Ammon's horn (tissue), 1 donor: ENCODE results near the gene LCAT.
A peak's percentile ranks its signal among the peaks of the same experiment; 100 is the strongest.

Experiments
- DNase-seq: peaks from one replicate; pipeline ENCODE4 v3.0.0-alpha.2; 2016; ENCODE audit warnings: low spot score

The LCAT gene

DNA sequence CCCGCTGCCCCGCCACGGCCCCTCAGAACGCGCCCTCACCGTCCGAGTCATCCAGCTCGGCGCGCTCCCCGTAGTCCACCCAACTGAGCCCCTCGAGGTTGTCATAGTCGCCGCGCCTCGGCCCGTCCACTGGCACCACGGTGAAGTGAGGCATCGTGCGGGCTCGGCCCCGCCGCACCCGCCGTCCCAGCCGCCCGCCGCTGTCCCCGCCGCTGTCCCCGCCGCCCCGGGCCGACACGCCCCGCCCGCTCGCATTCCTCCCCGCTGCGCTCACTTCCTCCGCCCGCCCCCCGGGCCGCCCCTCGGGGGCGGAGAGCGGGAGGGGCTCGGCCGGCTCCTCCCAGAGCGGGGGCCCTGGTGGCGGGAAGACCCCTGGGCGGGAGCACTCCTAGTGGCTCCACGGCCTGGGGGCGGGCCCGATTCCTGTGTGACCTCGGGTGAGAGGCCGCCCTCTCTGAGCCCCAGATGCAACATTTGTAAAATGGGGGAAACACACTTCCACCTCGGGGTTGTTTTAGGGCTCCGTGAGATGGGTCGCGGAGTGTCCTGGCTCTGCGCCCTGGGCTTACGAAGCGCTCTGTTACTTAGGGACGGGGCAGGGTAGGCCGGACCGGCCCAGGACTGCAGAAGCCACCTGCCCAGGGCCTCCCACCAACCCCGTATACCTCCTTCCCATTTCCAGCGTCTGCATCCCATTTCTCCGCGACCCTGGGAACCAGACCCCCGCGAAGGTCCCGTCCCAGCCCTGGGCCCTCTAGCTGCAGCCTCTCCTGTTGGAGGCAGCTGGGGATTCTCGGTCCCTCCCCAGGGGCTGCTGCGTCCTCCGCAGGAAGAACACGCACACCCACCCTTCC, 24.7 kb upstream of the LCAT start, which contains the start of gene SLC12A4:
Gene SLC12A4 (minus strand): TSS at position 238 of the 854 bp plus-strand sequence. CDS start 84 bp downstream, at position 154.
- peak; percentile 58 for DNase-seq

DNA sequence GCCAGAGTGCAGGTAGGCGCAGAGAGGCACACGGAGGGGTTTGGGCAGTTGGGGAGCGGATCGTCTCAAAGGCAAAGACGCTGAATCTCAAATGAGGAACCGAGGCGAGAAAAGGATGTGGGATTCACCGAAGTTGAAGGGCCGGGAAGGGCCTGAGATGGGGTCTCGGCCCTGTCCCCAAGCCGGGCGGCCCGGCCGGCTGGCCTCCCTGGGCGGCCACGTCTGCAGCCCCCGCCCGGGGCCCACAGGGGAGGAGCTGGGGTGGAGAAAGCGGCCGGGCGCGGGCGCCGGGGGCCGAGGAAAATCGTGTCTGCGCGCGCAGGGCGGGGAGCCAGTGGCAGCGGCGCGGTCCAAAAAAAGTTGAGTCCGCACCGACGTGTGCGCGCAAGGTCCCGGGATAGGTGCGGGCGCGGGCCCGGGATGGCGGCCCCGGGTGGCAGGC, 24.1 kb upstream of the LCAT start:
- no peak for DNase-seq

DNA sequence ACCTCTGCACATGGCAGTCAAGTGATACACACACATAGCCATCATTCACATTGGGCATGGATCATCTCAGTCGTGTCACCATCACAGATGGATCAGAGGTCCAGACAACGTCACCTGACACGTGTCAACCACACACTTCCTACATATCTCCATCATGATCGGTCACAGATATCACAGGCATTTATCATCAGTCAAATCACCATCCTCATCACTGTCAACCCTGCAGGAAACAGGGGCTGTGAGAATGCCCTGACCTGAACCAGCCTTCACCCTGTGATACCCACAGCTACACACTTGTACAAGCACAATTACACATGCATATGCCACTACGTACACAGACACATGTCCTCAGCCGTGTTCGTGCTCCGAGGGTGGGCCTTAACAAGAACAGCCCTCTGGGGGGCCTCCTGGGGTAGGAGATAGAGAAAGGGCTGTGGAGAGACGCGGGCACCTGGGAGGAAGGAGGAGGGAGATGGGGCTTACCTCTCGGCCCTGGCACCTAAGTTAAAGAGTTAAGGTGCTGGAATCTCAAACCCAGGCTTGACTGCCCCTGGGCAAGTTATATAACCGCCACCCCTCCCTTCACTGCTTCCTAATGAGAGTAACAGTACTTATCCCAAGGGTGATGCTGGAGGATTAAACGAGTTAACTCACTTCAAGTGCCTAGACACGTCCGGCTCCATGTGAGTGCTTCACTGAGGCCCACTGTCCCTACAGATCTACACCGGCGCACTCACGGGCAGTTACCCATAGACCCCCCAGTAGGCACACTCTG, 23.4 kb upstream of the LCAT start:
- DNase-seq = no peak

DNA sequence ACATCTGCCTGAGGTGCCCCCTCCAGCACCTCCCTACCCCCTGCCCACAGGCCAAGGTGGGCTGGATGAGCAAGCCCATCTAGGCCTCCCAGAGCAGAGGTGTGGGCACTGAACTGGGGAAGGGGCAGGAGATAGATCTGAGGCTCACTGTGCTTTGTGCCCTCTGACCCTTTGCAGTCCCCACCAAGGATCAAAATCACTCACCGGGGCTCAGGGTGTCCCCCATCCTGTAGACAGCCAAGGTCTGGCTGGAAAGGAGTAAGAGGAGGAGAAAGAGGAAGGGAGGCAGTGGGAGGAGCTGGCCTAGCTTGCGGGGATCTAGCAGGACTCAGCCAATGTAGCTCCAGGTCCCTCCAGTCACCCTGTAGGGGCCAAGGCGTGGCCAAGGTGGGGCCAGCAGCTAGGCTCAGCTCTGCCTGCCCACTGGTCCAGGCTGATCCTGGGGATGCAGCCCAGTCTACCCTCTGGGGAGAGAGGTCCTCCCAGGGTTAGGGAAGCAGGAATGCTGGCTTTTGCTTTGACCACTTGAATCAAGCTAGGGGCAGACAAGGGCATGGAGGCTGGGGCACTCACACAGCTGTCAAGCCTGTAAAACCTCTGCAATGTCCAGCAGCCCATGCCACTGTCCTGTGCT, 22.7 kb upstream of the LCAT start:
- no peak for DNase-seq

DNA sequence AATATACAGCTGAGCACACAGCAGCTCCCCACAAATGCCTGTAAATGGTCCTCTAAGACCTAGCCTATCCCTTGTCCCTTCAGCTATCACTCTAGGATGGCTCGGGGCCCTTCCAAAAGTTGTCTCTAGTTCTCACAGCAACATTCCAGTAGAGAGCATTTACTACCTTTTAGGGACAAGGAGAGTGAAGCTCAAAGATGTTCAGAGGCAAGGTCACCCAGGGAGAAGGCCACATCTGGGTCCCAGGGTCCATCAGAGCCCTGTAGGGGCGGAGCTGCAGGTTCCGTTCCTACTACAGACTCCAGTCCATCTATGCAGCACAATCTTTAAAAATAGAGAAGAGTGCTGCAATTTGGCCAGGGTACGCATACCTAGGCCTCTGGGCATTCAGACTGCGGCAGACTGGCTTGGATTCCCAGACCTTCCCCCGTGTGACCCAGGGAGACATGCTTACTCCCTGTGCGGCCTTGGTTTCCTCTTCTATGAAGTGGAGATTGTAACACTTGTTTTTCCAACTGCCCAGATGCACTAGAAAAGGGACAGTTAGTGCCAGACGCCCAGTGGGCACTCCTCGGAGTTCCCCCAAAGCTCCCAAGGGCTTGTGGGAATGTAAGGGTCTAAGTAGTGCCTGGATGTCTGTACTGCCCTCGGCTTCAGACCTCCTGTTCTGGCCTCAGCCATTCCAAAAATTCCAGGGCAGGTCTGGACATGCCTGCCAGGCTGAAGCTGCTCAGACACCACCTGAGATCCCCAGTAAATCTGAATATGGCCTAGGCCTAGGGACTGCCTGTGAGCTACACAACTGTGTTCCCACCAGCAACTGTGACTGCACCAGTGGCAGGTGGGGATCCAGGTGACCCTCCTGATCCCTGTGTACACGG, 22.0 kb upstream of the LCAT start:
- no peak for DNase-seq

DNA sequence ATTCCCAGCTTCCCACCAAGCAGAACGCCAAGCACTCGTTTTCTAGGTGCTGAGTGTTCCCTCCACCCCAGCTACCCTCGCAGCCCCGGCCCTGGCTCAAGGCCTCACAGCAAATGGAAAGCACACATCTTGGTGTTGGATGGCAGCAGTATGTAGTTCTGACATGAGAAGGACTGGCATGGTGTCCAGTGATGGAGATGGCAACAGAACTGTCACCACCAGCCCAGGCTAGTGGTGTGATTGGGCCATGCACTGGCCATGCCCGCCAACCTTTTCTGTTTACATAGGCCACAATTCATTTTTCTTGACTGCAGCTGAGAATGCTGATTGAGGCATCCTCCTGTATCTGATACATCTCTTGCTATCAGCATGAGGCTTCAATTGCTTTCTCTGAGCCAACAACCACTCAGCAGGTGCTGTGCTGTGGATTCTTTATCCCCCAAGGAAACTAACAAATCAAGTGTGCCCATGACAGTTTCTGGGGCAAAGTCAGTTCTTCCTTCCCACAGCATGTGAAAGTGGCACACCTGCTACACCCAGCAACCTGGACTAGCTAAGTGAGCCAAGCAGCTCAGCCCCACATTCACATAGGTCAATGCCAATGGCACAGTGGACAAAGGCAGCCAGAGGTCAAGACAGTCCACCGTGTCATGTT, 20.7 kb upstream of the LCAT start:
- DNase-seq = no peak

DNA sequence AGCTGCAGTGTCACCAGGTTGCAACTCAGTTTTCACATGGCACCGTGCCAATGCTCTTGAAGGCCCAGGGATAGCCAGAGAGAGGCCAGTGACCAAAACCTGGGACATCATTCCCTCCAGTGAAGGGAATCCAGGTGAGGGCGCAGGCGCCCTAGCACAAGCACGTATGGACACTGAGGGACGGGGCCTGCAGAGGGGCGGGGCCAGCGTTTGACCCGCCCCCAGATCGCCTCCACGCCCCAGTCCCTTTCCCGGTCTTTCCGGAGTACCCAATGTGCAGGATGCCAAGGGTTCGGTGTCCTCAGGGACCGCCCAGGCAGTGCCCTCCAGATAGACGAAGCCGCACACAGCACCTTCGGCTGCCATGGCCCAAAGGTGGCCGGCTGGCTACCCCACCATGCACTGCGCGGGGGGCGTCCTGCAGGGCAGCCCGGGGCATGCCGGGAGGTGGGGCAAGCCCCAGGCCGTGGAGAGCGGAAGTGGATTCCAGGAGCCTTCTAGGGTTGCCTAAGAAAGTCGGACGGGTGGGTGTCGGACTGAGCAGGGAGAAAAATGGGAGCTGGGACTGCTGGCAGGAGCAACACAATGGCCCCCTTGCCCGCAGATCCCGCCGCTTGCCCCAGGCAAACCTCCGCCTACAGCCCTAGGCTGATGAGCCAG, 19.9 kb upstream of the LCAT start:
- DNase-seq = no peak

DNA sequence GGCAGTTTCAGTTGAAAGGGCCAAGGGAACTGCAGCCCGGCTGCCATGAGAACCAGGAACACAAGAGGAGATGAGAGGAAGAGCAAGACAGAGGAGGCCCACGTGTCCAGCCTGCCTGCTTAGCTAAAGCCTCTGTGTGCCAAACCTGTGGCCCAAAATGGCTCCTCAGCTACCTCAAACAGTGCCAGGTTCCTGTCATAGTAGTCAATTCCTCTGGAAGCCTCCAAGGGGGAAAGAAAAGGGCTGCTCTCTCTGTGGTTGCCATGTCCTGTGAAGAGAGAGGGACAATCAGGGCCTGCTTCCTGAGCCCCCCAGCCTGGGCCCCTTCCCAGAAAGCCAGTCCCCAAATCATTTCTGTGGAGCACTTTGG, 19.4 kb upstream of the LCAT start:
- DNase-seq = no peak

DNA sequence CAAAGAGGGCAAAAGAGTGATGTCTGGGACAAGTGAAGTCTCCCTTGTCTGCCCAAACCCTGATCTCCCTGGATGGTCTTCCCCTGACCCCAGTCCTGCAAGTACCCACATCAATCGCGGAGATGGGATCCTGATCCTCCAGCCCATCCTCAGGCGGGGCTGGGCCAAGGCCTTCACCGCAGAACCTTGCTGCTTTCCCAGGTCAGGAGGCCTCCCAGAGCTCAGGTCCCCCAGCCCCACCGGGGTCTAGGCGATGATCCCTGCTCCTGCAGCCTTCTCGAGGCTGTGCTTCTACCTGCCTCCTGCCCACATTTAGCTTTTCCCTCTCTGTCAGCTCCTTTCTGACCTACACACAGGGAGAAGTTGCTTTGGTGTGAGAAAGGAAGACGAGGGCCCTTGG, 18.2 kb upstream of the LCAT start:
- no peak for DNase-seq

DNA sequence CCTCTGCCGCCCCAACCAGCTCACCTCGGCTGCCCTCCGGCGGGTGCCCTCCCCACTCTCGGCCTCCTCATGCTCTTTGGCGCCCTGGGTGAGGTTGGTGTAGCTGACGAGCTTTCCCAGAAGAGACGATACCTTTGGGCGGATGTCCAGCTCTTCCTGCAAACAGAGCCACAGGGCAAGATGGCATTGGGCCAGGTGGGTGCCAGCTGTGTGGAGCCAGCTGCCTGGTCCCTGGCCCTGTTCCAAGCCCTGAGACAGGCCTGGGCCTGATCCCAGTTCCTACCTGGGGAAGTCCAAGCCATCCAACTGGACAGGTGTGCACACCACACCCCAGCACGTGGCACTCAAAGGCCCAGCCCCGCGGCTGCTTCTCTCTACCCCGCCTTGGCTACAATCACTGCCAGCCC, 17.6 kb upstream of the LCAT start:
- no peak for DNase-seq

DNA sequence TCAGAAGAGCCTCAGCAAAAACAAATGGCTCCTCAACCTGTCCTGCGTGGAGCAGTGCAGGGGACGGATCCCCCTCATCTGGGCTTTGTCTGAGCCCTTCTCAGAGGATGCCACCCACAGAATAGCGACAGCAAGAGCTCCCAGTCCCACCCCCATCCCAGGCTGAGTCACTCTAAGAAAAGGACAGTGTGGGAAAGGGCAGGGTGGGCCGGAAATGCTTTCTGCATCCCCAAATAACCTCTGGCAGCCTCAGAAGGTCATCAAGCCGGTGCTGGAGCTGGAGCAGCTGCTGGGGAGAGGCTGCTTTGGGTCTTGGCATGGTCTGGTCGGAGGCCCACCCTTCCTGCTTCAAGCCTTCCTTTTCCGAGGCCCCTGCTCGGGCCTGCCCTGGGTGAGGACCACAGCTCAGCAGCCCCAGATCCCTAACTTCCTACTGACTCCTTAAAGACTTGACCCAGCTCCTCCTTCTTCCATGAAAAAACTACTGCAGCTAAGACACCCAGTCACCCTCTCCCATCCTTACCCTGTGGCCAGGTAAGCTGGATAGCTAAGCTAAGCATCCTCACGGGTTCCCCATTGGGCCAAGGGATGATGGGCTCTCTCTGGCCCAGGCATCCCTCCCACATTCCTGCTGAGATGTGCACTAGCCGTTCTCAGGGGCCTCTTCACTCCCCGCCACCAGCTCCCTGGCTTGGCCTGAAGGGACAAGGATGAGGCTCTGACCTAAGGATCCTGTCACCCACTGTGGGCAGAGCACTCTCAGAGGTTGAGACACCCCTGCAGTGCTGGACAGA, 15.8 kb upstream of the LCAT start:
- no peak for DNase-seq

DNA sequence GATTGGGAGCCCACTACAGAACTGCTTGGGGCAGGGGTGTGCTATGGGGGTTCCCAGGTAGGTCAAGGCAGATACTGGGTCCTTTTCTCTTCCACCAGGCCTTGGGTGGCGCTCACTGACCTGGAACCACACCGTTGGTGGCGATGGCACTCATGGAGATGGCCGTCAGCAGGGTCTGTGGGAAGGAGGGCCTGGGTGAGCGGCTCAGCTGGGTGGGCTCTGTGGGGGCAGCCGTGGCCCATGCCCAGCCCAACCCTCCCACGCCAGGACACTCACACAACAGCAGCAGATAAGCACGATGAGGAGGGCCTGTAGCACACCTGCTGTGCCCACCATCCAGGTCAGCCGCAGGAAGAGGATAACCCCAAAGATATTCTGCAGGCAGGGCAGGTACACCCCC, 13.7 kb upstream of the LCAT start:
- no peak for DNase-seq

DNA sequence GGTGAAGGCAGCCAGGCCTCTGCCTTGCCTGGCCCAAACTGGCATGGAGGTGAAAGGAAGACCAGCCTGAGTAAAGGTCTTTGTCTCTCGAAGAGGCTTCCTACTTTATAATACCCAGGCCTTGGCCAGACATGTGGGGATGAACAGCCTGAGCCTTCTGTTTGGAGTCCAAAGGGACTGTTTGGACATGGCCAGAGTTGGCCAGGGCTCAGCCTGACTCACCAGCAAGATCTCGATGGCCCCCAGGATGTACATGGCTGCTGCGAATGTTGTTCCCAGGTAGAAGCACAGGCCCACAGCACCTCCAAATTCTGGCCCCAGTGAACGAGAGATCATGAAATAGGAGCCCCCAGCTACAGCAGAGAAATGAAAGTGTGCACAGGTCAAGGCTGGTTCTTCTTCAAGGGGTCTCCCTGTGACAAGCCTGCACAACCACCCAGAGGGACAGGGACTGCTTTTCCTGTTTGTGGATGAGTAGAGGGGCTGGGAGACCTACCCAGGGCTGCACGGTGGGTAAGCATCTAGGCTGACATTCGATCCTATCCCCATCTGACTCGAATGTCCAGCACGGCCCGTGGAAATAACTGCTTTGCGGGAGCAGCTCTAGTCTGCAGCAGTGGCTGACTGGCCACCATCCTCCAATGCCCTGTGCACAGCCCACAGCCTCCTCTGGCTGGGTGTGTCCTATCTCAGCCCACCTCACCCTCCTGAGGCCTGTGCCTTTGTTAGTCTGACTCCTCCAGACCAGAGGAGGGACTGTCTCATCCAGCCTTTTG, 10.7 kb upstream of the LCAT start:
- no peak for DNase-seq

DNA sequence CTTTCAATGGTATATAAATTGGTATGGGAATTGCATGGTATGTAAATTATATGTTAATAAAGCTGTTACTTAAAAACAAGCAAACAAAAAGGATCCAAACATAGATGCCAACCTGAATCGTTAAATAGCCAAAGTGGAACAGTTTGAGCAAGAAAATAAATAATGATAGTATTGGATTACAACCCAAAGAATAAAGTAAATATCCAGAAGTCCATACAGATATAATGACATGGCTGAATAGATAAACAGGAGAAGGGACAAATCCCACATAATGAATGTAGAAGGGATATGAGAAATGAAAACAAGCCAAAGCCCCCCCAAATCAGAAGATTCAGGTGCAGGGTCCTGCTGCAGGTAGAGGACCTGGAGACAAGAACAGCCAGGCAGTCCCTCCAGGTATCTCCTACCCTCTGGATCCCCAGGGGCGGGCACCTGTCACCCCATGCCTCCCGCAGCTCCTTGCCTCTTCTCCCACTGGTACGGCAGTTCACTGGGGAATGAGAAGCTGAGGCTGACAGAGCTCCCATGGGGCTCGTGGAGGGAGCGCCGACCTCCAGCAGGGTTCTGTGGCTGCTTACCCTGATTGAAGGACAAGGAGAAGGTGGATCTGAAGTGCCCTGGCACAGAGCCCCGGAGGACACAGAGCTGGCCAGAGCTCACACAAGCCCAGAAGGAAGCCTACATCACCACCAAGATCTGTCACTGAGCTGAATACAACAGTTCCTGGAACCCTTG, 9.9 kb upstream of the LCAT start:
- no peak for DNase-seq

DNA sequence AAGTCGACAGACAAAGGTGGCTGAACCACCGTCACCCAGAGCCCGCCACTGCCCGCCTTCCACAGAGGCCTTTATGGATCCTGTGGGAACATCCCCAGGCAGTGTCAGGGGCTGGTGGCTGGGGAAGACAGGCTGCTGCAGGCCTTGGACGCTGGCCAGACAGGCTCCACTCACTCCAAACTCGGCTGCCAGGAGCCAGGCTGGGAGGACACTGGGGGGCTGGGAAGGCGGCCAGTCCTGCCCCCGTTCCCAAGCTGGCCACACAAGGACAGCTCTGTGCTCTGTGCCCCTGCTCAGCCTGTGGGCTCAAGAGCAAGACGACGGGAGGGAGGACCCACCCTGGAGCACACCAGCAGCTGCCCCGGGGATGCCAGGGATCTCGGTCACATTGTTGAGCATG, 7.6 kb upstream of the LCAT start:
- peak; percentile 95 for DNase-seq

DNA sequence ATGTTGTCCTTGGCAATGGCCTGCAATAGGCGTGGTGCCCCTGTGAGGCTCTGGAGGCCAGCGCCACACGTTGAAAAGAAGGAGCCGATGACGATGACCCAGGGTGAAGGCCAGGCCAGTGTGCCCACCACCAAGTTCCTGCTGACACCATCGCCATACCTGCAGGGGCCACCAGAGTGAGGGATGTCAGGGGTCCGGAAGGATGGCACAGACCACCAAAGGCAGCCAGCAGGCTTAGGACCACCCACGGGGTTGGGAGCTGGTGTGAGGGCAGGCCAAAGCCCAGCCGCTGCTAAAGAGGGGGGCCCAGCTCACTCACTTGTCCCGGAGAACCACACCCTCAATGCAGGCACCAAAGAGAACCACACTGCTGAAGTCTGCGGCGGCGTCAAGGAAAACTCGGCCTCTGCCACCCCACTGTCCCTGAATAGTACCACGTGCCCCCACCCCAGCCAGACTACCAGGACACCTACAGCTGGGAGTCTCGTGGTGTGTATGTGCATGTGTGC, 6.5 kb upstream of the LCAT start:
- DNase-seq = no peak

DNA sequence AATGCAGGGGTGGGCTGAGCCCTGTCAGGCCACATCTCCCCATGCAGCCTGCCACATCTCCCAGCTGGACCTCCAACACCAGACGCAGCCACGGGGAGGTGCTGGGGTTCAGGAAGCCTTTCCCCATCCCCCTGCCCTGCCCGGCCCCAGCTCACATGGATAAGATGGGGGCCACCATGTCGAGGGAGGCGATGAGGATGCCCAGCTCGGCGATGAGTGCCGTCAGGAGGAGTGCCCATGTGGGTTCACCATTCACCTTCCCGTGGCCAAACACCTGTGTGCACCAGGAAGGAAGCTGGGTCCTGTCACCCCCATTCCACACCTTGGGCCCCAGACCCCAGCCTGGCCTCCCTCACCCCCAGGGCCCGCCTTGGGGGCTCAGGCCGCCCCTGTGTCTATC, 5.7 kb upstream of the LCAT start:
- no peak for DNase-seq

DNA sequence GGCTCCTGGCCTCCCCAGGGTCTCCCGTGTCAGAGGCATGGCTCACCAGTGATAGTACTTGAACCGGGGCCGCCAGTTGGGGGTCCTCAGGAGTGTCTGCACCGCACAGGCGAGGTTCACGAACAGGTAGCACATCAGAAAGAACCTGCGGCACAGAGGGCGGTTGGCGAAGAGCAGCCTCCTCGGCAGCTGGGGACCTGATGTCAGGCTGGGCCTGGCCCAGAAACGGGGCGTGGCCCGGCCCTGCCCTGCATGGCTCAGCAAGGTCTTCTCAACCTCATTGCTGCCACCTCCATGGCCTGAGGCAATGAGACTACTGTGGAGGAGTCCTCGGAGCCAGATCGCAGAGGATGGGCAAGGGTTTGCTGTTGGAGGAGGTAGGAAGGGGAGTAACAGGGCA, 4.1 kb upstream of the LCAT start:
- no peak for DNase-seq
